H1 (cell line): ENCODE results near the gene TLCD3B. TPM values are rescaled to one million over a fixed set of nuclear protein-coding genes. Genes with fewer than 3 reads are reported as not detected.
"Not testable (repeated sequence)": the region's sequence is repeated elsewhere in the genome, so short reads cannot be mapped to it uniquely, and the experiment has no call there.

Source experiments
- CTCF ChIA-PET: fragments of 300-600 bp; sonication (Branson Sonifier 250); formaldehyde crosslinking; loops from one replicate; lab custom pipeline; 2021; ENCODE audit not compliant: partially characterized antibody; lab: Charles Lee
- POLR2A ChIA-PET: fragments of 300-600 bp; sonication (Branson Sonifier 250); formaldehyde crosslinking; loops from one replicate; lab custom pipeline; 2021; ENCODE audit warnings: inconsistent platforms; ENCODE audit not compliant: partially characterized antibody; lab: Charles Lee
- DNase-seq, 2 experiments: peaks; one replicate each; pipeline versions ENCODE4 v3.0.0 to v3.0.0-alpha.2; 2010 to 2022; ENCODE audit warnings: low spot score in 2 of 2, low read depth in 1 of 2, mixed read lengths in 1 of 2
- FAIRE-seq: peaks from 2 replicates; lab custom pipeline; 2011; peaks lifted over from hg19 to GRCh38; lab: Jason Lieb, UNC
- H2AFZ ChIP-seq: 2 replicates; pipeline ENCODE4 v1.8.1; 2012; ENCODE audit warnings: low read length, inconsistent platforms
- H2AK5ac ChIP-seq: 2 replicates; pipeline ENCODE4 v1.6.1; 2013; ENCODE audit warnings: low read depth, low read length
- H2BK120ac ChIP-seq: replicated peaks from 2 replicates; pipeline ENCODE3; 2013; ENCODE audit warnings: low read depth, low read length, inconsistent platforms
- H2BK12ac ChIP-seq: 2 replicates; pipeline ENCODE4 v1.6.1; 2013; ENCODE audit warnings: low read depth, low read length
- H2BK15ac ChIP-seq: 2 replicates; pipeline ENCODE4 v1.6.1; 2013; ENCODE audit warnings: low read length
- H2BK20ac ChIP-seq: 2 replicates; pipeline ENCODE4 v1.6.1; 2013; ENCODE audit warnings: low read length
- H2BK5ac ChIP-seq: 2 replicates; pipeline ENCODE4 v1.6.1; 2013; ENCODE audit warnings: low read depth, low read length
- H3K14ac ChIP-seq: 2 replicates; pipeline ENCODE4 v1.6.1; 2013; ENCODE audit warnings: inconsistent platforms; ENCODE audit not compliant: insufficient read length
- H3K18ac ChIP-seq: 2 replicates; pipeline ENCODE4 v1.6.1; 2013; ENCODE audit warnings: low read length; ENCODE audit errors: extremely low read depth
- H3K23ac ChIP-seq: 2 replicates; pipeline ENCODE4 v1.6.1; 2013; ENCODE audit warnings: inconsistent platforms; ENCODE audit not compliant: insufficient read length
- H3K23me2 ChIP-seq: 2 replicates; pipeline ENCODE4 v1.6.1; 2013; ENCODE audit warnings: low read depth, low read length
- H3K27ac ChIP-seq: 2 replicates; pipeline ENCODE4 v1.6.1; 2011; ENCODE audit warnings: low read depth, low read length, inconsistent platforms
- H3K27me3 ChIP-seq, 4 experiments: replicated peaks in 1 of 4; 1 replicate in 1 of 4; 2 replicates in 3 of 4; pipeline versions ENCODE4 v1.6.1 to v1.8.1; 2011 to 2013; ENCODE audit warnings: low read length in 3 of 4, mild to moderate bottlenecking in 3 of 4, inconsistent platforms in 2 of 4, mixed read lengths in 2 of 4, moderate library complexity in 1 of 4; ENCODE audit not compliant: control insufficient read depth in 3 of 4, insufficient read depth in 3 of 4; ENCODE audit errors: extremely low read depth in 1 of 4
- H3K36me3 ChIP-seq, 4 experiments: 2 replicates each; pipeline versions ENCODE4 v1.6.1 to v1.8.1; 2011 to 2013; ENCODE audit warnings: mild to moderate bottlenecking in 4 of 4, low read length in 3 of 4, moderate library complexity in 2 of 4, control low read depth in 1 of 4, inconsistent platforms in 1 of 4; ENCODE audit not compliant: insufficient read depth in 4 of 4, control insufficient read depth in 2 of 4
- H3K4ac ChIP-seq: replicated peaks from 2 replicates; pipeline ENCODE3; 2013; ENCODE audit warnings: low read length, low read depth, mixed read lengths, inconsistent platforms; ENCODE audit not compliant: insufficient read length
- H3K4me1 ChIP-seq, 4 experiments: replicated peaks in 1 of 4; 1 replicate in 1 of 4; 2 replicates in 3 of 4; pipeline versions ENCODE4 v1.6.1 to v1.8.1; 2011 to 2013; ENCODE audit warnings: low read length in 3 of 4, inconsistent platforms in 2 of 4, mixed read lengths in 1 of 4; ENCODE audit not compliant: insufficient read depth in 4 of 4, control insufficient read depth in 3 of 4
- H3K4me2 ChIP-seq, 2 experiments: 2 replicates each; pipeline versions ENCODE4 v1.6.1 to v1.8.1; 2011 to 2013; ENCODE audit warnings: low read depth in 2 of 2, low read length in 2 of 2, control low read depth in 1 of 2, inconsistent platforms in 1 of 2, mild to moderate bottlenecking in 1 of 2; ENCODE audit not compliant: insufficient read depth in 1 of 2
- H3K4me3 ChIP-seq, 4 experiments: fragments of 200-600, 300-600 bp in 1 of 4; sonication (generic), shearing (Covaris generic), sonication (Bioruptor Twin) in 1 of 4; 2 replicates each; pipeline versions ENCODE4 v1.5.1 to v1.8.1; 2011 to 2016; ENCODE audit warnings: low read length in 4 of 4, low read depth in 3 of 4, control low read depth in 2 of 4, inconsistent platforms in 2 of 4, mild to moderate bottlenecking in 2 of 4, mixed read lengths in 1 of 4, moderate library complexity in 1 of 4; ENCODE audit not compliant: insufficient read depth in 2 of 4; ENCODE audit errors: extremely low read depth in 1 of 4
- H3K56ac ChIP-seq: replicated peaks from 2 replicates; pipeline ENCODE3; 2013; ENCODE audit warnings: low read depth, mild to moderate bottlenecking, mixed read lengths, low read length, inconsistent platforms; ENCODE audit not compliant: insufficient read length
- H3K79me1 ChIP-seq: 2 replicates; pipeline ENCODE4 v1.6.1; 2013; ENCODE audit warnings: low read depth, low read length, control low read depth
- H3K79me2 ChIP-seq, 2 experiments: 2 replicates each; pipeline versions ENCODE4 v1.6.1 to v1.8.1; 2012 to 2013; ENCODE audit warnings: low read length in 2 of 2, mild to moderate bottlenecking in 2 of 2, inconsistent platforms in 1 of 2; ENCODE audit not compliant: insufficient read depth in 2 of 2, control insufficient read depth in 1 of 2
- H3K9ac ChIP-seq, 4 experiments: replicated peaks in 1 of 4; 1 replicate in 1 of 4; 2 replicates in 3 of 4; pipeline versions ENCODE4 v1.6.1 to v1.8.1; 2011 to 2013; ENCODE audit warnings: low read depth in 3 of 4, low read length in 3 of 4, control low read depth in 2 of 4, mild to moderate bottlenecking in 2 of 4, moderate library complexity in 2 of 4, inconsistent platforms in 1 of 4; ENCODE audit errors: extremely low read depth in 1 of 4
- H3K9me3 ChIP-seq, 2 experiments: 2 replicates each; pipeline versions ENCODE4 v1.6.1 to v1.8.1; 2012 to 2013; ENCODE audit warnings: mild to moderate bottlenecking in 2 of 2, moderate library complexity in 2 of 2, control low read depth in 1 of 2, inconsistent platforms in 1 of 2, low read depth in 1 of 2, low read length in 1 of 2, mixed read lengths in 1 of 2; ENCODE audit not compliant: insufficient read depth in 2 of 2
- H4K20me1 ChIP-seq, 2 experiments: replicated peaks in 1 of 2; 2 replicates each; pipeline versions ENCODE3 to v1.8.1; 2011 to 2013; ENCODE audit warnings: inconsistent platforms in 2 of 2, low read length in 2 of 2, mild to moderate bottlenecking in 1 of 2; ENCODE audit not compliant: insufficient read depth in 2 of 2, control insufficient read depth in 1 of 2
- H4K5ac ChIP-seq: 2 replicates; pipeline ENCODE4 v1.6.1; 2013; ENCODE audit warnings: low read length, low read depth, mixed read lengths, inconsistent platforms; ENCODE audit not compliant: insufficient read length
- H4K8ac ChIP-seq: 2 replicates; pipeline ENCODE4 v1.8.0; 2013; ENCODE audit warnings: mild to moderate bottlenecking, moderate library complexity, low read length, inconsistent platforms; ENCODE audit not compliant: insufficient read depth; ENCODE audit errors: extremely low read depth
- H4K91ac ChIP-seq: replicated peaks from 2 replicates; pipeline ENCODE3; 2013; ENCODE audit warnings: low read length, mixed read lengths, inconsistent platforms; ENCODE audit not compliant: insufficient read length
- WGBS, 2 experiments: shearing (Covaris generic) in 1 of 2; methylation state at CpG; one replicate each; pipeline versions ENCODE4 v1.1.6 to v1.1.7; 2013 to 2015; ENCODE audit warnings: low lambda C conversion rate in 2 of 2, mixed read lengths in 2 of 2, inconsistent platforms in 1 of 2, low coverage in 1 of 2, missing lambda C conversion rate in 1 of 2; ENCODE audit not compliant: insufficient replicate concordance in 2 of 2, insufficient coverage in 1 of 2, insufficient read length in 1 of 2; ENCODE audit errors: extremely low coverage in 1 of 2, missing lambda C conversion rate in 1 of 2; 5-methylcytosine and 5-hydroxymethylcytosine counted together
- polyA plus RNA-seq, 7 experiments: library from polyadenylated mRNA; depleted of rRNA in 3 of 7; stranded (reverse) in 5 of 7; unstranded in 2 of 7; fragments of >200 nt in 5 of 7; fragments of 200-250 nt in 2 of 7; gene quantifications; 1 replicate in 5 of 7; 2 replicates in 1 of 7; 4 replicates in 1 of 7; pipeline versions ENCODE4 v1.2.1 to v1.2.3, GENCODE V29; 2011 to 2013; ENCODE audit warnings: missing spikeins in 2 of 7, mixed read lengths in 2 of 7
- total RNA-seq: library from RNA; stranded (reverse); fragmentation: NEBNext Ultra II Directional; extraction: Animal tissue kit (Norgen Biotek cat#: 25700); gene quantifications from 2 replicates; pipeline ENCODE4 v1.2.1, GENCODE V29; 2021

The TLCD3B gene
- total and polyA plus RNA-seq, 2 of the 8 experiments (the other 6 are each of a cell fraction or from before 2014, with no cell fraction given) = 15.2 to 26.9 TPM

DNA sequence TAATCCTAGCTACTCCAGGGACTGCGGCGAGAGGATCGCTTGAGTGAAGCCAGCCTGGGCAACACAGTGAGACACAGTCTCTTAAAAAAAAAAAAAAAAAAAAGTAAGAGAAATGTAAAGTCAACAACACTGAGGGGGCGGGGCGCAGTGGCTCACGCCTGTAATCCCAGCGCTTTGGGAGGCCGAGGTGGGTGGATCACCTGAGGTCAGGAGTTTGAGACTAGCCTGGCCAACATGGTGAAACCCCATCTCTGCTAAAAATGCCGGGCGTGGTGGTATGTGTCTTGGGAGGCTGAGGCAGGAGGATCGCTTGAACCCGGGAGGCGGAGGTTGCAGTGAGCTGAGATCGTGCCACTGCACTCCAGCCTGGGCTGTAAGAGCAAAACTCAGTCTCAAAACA is 18.5 kb downstream of the TLCD3B start:
- WGBS, 2 experiments = 90% methylated on average over 14 of the region's 14 CpGs; no CpG with 5 or more reads in 1 of the 2 experiments

More for the DNA sequence above, 18.5 kb downstream of the TLCD3B start:
- ChIA-PET POLR2A (interaction anchor here (1.1 to 2.6 kb wide), 5 partner anchors 8 to 149 kb away, joined by 3 to 10 read pairs (median 3); partner anchors contain the start of genes C16orf92, CDIPT and TLCD3B), CTCF (interaction anchor here (0.6 to 1.0 kb wide), 6 partner anchors 11 to 148 kb away, joined by 3 read pairs; partner anchors contain the start of gene C16orf92)
- H2BK12ac ChIP-seq, H3K4ac ChIP-seq, H3K79me2 ChIP-seq, H4K20me1 ChIP-seq, H4K91ac ChIP-seq, DNase-seq, H3K23ac ChIP-seq, H3K79me1 ChIP-seq, H2BK120ac ChIP-seq, H2AK5ac ChIP-seq, FAIRE-seq, H2AFZ ChIP-seq, H3K14ac ChIP-seq, H4K8ac ChIP-seq, H3K9me3 ChIP-seq, H3K56ac ChIP-seq, H3K9ac ChIP-seq, H2BK5ac ChIP-seq, H3K18ac ChIP-seq, H4K5ac ChIP-seq, H3K27ac ChIP-seq, H2BK20ac ChIP-seq, H2BK15ac ChIP-seq, H3K36me3 ChIP-seq: not testable (repeated sequence)
- Histone ChIP-seq H3K4me2 (peak overlapping the region in 1 of 2 experiments; percentile 77; a peak in 1 of 4 replicates), H3K23me2 (peaks cover 16% of the 10 kb centered on the region), H3K27me3 (peaks cover 0 to 23% (median 13%) of the 10 kb centered on the region in 4 experiments; a peak in 5 of 7 replicates), H3K4me3 (peak overlapping the region in 1 of 4 experiments; percentile 79; a peak in 2 of 8 replicates), H3K4me1 (peaks cover 0 to 19% (median 13%) of the 10 kb centered on the region in 4 experiments; a peak in 6 of 7 replicates)
